Activated CD4-positive, alpha-beta T cell treated with anti-CD3 and anti-CD28 coated beads, Interleukin-2, amount 50 U/mL, for 24 hours (primary cell): Measurements from ENCODE around the gene UBXN6.

Experiments
- DNase-seq, 2 donors: peaks; one replicate each; pipeline ENCODE4 v3.0.0-alpha.2; 2020; ENCODE audit warnings: low read depth in 1 of 2, low spot score in 1 of 2

The UBXN6 gene

GRCh38 chr19:4456843-4457653 lies 546 bp downstream of the UBXN6 start:
- no peak for DNase-seq

- no peak for DNase-seq
Measured at GRCh38 chr19:4456476-4456842, 1.1 kb downstream of the UBXN6 start.

DNA sequence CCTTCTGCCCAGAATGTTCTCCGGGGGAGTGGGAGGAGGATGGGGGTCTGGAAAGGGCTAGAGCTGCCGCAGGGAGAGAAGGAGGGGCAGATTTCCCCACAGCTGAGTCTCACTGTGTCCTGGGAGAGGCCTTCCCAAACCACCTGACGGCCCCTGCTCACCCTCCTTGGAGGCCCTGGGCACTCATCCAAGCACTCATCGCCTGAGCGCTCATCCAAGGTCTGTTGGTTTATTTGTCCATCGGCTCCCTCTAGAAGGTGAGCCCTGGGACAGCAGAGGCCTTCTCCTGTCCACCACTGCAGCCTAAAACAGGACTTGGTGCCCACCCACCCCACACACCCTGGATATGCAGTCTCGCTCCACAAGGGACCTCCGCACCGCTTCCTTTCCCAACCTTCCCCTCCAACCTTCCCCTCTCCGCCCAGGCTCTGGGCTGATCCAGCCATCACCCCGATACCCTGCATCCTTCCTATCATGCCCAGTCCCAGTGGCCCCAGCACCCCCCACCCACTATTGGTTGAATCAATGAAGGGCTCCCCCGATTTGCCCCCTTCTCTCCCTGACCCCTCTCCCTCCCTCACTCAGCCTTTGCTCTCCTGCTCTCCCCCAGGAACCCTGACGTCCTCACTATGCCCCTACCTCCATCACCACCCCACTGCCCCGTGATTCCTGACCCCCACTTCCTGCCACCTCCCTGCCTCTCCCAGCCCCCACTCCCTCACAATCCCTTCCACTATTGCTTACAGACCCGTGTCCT lies 1.7 kb downstream of the UBXN6 start:
- DNase-seq = no peak

- DNase-seq = no peak
Measured at GRCh38 chr19:4454747-4455718, 2.6 kb downstream of the UBXN6 start.

- DNase-seq = no peak
Measured at GRCh38 chr19:4453232-4454179, 4.1 kb downstream of the UBXN6 start.

DNA sequence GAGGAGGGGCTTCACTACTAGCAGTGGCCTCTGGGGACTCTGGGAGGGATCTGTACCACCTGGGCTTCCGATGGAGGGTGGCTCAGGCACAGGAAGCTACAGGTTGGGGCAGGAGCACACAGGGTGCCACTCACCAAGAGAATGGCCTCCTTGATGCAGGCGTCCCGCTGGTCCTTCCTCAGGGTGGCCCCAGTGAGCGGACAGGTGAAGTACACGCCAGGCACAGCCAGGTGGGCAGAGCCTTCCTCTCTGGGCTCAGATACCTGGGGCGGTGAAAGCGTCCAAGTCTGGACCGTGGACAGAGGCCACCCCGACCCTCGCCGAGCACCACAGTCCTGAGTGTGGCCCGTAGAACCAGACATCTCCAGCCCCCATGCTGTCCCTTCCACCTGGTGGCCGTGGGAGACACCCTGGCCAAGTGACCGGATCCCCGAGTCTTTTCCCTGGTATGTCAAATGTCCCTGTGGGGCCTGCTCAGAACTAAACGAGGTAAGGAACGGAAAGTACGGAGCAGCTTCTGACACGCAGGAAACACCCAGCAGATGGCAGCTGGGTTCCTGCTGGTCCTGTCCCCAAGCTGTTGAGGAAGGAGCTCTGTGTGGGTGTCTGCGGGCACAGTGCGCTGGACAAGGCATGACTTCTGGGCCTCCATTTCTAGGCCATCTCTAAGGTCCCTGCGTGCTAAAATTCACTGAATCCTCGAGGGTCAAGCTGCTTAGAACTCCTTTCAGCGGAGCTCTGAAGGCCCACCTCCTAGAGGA lies 5.2 kb downstream of the UBXN6 start:
- no peak for DNase-seq

DNA sequence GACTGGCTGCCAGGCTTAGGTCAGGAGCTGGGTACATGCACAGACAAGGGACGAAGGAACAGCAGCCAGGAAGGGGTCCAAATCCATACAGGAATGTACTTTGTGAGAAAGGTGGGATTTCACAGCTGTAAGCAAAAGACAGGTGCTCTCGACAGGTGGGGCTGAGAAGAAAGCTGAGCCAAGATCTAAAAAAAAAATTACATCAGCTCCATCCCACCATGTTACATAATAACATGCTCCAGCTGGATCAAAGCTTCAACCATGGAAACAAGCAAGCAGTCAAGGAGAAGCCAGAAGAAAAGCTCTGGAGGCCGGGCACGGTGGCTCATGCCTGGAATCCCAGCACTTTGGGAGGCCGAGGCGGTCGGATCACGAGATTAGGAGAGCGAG lies 8.0 kb downstream of the UBXN6 start:
- DNase-seq = no peak

GRCh38 chr19:4449022-4449638 lies 8.5 kb downstream of the UBXN6 start:
- DNase-seq = no peak

- DNase-seq = no peak
Measured at GRCh38 chr19:4448147-4448985, 9.2 kb downstream of the UBXN6 start.

GRCh38 chr19:4447327-4448146 lies 10.1 kb downstream of the UBXN6 start:
- no peak for DNase-seq

DNA sequence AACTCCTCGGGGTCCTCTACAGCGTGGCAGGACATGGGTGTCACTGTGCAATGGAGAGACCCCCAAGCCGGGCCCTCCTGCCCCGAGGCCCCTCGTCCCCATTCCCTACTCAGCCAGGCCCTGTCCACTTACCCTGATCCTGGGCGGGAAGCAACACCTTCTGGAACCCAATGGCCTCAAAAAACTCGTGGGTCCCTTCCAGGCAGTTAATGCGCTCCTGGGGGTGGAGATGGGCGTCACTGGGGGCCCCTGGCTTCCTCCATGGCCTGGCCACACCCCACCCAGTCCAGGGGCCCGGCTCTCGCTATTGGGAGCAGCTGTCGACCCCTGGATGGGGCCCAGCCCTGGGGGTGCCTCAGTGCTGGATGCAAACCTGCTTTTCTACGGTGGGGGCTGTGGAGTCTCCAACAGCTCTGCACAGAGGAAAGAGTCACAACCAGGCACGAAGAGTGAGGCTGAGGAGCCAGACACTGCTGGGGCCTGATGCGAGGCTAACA lies 10.8 kb downstream of the UBXN6 start:
- DNase-seq = no peak

DNA sequence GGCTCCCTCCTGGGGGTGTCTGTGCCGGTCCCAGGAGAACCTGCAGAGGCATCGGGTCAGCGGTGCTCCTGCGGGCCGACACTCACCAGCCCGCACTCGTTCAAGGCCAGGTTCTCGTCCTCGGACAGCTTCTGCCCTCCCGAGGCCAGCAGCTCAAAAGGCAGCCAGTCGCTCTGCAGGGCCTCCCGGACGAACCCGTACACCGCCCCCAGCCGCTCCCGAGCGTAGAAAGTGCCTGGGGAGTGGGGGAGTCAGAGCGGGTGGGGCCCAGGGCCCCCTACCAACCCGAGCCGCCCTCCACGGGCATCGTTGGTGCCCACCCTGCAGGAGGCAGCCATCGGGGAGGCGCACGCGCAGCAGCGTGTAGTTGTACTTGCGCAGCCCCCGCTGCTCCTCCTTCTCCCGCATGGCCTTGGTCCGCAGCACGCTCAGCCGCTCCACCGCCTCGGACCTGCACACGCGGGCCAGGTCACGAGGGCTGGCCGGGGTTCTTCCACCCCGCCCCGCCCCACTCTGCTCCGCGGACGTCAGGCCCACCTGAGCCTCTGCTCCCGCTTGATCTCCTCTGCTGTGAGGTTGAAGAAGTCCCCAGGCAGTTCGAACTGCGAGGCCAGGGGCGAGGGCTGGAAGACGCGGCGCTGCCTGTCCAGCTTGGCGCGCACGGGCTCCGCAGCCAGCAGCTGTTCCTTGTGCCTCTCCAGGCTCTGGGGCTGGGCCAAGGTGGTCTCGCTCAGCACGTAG lies 11.5 kb downstream of the UBXN6 start:
- DNase-seq = no peak

GRCh38 chr19:4444765-4445741 lies 12.5 kb downstream of the UBXN6 start:
- DNase-seq = no peak

- DNase-seq = no peak
Measured at GRCh38 chr19:4443966-4444764, 13.4 kb downstream of the UBXN6 start.

- DNase-seq = no peak
Measured at GRCh38 chr19:4443188-4443587, 14.4 kb downstream of the UBXN6 start.
